Mesendoderm (in vitro differentiated cells): ENCODE results near the gene CTNND2.

ENCODE experiments used
- DNase-seq: peaks from one replicate; pipeline ENCODE4 v3.0.0; 2013
- H2AK5ac ChIP-seq: 2 replicates; pipeline ENCODE4 v1.6.1; 2013; ENCODE audit warnings: low read length, inconsistent platforms
- H2BK120ac ChIP-seq: 2 replicates; pipeline ENCODE4 v1.6.1; 2013; ENCODE audit warnings: low read depth, mild to moderate bottlenecking, low read length, moderate library complexity, mixed read lengths
- H2BK15ac ChIP-seq: replicated peaks from 2 replicates; pipeline ENCODE4 v1.6.1; 2013; ENCODE audit warnings: low read depth, mild to moderate bottlenecking, moderate library complexity
- H2BK5ac ChIP-seq: 2 replicates; pipeline ENCODE4 v1.6.1; 2013; ENCODE audit warnings: low read length, inconsistent platforms
- H3K18ac ChIP-seq: 2 replicates; pipeline ENCODE4 v1.6.1; 2013; ENCODE audit warnings: mild to moderate bottlenecking, low read length, mixed read lengths
- H3K23ac ChIP-seq: one replicate; pipeline ENCODE4 v1.6.1; 2013; ENCODE audit warnings: low read length
- H3K27ac ChIP-seq: 2 replicates; pipeline ENCODE4 v1.5.1; 2013; ENCODE audit warnings: low read depth, mild to moderate bottlenecking, inconsistent platforms, low read length, moderate library complexity
- H3K27me3 ChIP-seq: 2 replicates; pipeline ENCODE4 v1.6.1; 2013; ENCODE audit warnings: low read length, control low read depth, mild to moderate bottlenecking, inconsistent platforms; ENCODE audit not compliant: insufficient read depth, poor library complexity
- H3K36me3 ChIP-seq: 2 replicates; pipeline ENCODE4 v1.6.1; 2013; ENCODE audit warnings: low read length, inconsistent platforms; ENCODE audit not compliant: control insufficient read depth, insufficient read depth
- H3K4ac ChIP-seq: one replicate; pipeline ENCODE4 v1.6.1; 2013; ENCODE audit warnings: low read depth, mild to moderate bottlenecking, low read length, moderate library complexity
- H3K4me1 ChIP-seq: 2 replicates; pipeline ENCODE4 v1.6.1; 2013; ENCODE audit warnings: low read depth, low read length, inconsistent platforms; ENCODE audit not compliant: control insufficient read depth
- H3K4me2 ChIP-seq: 2 replicates; pipeline ENCODE4 v1.6.1; 2013; ENCODE audit warnings: low read length
- H3K4me3 ChIP-seq: 2 replicates; pipeline ENCODE4 v1.5.1; 2013; ENCODE audit warnings: mild to moderate bottlenecking, low read length
- H3K56ac ChIP-seq: one replicate; pipeline ENCODE4 v1.6.1; 2013; ENCODE audit warnings: low read length
- H3K79me1 ChIP-seq: 2 replicates; pipeline ENCODE4 v1.6.1; 2013; ENCODE audit warnings: low read length, inconsistent platforms
- H3K79me2 ChIP-seq: 2 replicates; pipeline ENCODE4 v1.6.1; 2013; ENCODE audit warnings: mild to moderate bottlenecking, low read length; ENCODE audit not compliant: control insufficient read depth, insufficient read depth
- H3K9ac ChIP-seq: 2 replicates; pipeline ENCODE4 v1.6.1; 2013; ENCODE audit warnings: low read length, inconsistent platforms
- H4K5ac ChIP-seq: one replicate; pipeline ENCODE4 v1.6.1; 2013; ENCODE audit warnings: low read length
- H4K8ac ChIP-seq: one replicate; pipeline ENCODE4 v1.6.1; 2013; ENCODE audit warnings: low read depth, mild to moderate bottlenecking, control low read depth, low read length, moderate library complexity
- WGBS: extraction: QIAGEN DNeasy Blood & Tissue Kit; methylation state at CpG from one replicate; pipeline ENCODE4 v1.1.7; 2013; ENCODE audit warnings: low lambda C conversion rate, missing lambda C conversion rate; ENCODE audit not compliant: insufficient coverage; ENCODE audit errors: extremely low coverage; 5-methylcytosine and 5-hydroxymethylcytosine counted together

The CTNND2 gene

DNA sequence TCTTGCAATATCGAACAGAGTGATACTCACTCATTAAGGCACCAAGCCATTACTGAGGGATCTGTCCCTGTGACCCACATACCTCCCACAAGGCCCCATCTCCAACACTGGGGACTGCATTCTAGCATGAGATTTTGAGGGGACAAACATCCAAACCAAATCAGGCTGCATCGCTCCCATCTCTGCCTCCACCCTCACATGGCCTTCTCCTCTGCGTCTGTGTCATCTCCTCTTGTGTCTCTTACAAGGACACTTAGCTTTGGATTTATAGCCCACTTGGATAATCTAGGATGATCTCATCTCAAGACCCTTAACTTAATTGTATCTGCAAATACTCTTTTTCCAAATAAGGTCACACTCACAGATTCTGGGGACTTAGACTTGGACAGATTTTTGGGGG, 858.8 kb downstream of the CTNND2 start:
- no peak overlapping the region for H2BK5ac ChIP-seq
- no peak overlapping the region for H2BK15ac ChIP-seq
- no peaks in the 10 kb centered on the region for H3K79me1 ChIP-seq
- no peak overlapping the region for H3K9ac ChIP-seq
- no peak overlapping the region for H3K4me2 ChIP-seq
- DNase-seq = no peak
- H3K27me3 ChIP-seq = no peaks in the 10 kb centered on the region
- no peak overlapping the region for H4K5ac ChIP-seq
- H2BK120ac ChIP-seq = no peak overlapping the region
- no peak overlapping the region for H3K18ac ChIP-seq
- H4K8ac ChIP-seq = no peak overlapping the region
- WGBS = no CpG with 5 or more reads among the region's 3 CpGs
- H3K36me3 ChIP-seq = no peaks in the 10 kb centered on the region
- no peak overlapping the region for H3K4me3 ChIP-seq
- H3K4me1 ChIP-seq = peaks cover 2% of the 10 kb centered on the region
- H3K79me2 ChIP-seq = no peaks in the 10 kb centered on the region
- H3K27ac ChIP-seq = no peak overlapping the region
- no peak overlapping the region for H3K23ac ChIP-seq
- no peak overlapping the region for H3K56ac ChIP-seq
- no peak overlapping the region for H3K4ac ChIP-seq
- H2AK5ac ChIP-seq = no peak overlapping the region

DNA sequence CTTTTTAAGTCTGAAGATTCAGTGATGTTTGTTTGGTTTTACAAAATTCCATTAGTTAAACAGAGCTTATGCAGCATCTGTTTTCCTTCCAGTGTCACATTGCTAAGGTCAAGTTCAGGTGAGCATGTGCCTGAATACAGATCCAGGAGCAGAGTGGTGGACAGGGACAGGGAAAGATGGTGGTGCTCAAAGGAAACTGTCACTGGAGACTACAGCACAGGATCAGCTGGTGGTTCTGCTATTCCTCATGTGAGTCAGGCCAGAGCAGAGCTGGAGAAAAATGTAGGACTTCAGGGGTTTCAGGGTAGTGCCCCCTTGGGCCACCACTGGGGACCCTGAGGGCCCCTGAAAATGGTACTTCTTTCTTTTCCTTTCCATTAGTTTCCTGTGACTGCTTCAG, 859.7 kb downstream of the CTNND2 start:
- Histone ChIP-seq H2BK120ac (no peak overlapping the region), H3K4me3 (no peak overlapping the region), H3K56ac (no peak overlapping the region), H2BK15ac (no peak overlapping the region), H4K5ac (no peak overlapping the region), H3K4me2 (no peak overlapping the region), H3K36me3 (no peaks in the 10 kb centered on the region), H3K18ac (no peak overlapping the region), H4K8ac (no peak overlapping the region), H3K23ac (no peak overlapping the region), H3K9ac (no peak overlapping the region), H3K4me1 (peaks cover 2% of the 10 kb centered on the region), H3K79me2 (no peaks in the 10 kb centered on the region), H3K27ac (no peak overlapping the region), H3K27me3 (no peaks in the 10 kb centered on the region), H3K79me1 (no peaks in the 10 kb centered on the region), H2AK5ac (no peak overlapping the region), H2BK5ac (no peak overlapping the region), H3K4ac (no peak overlapping the region)
- no peak for DNase-seq

DNA sequence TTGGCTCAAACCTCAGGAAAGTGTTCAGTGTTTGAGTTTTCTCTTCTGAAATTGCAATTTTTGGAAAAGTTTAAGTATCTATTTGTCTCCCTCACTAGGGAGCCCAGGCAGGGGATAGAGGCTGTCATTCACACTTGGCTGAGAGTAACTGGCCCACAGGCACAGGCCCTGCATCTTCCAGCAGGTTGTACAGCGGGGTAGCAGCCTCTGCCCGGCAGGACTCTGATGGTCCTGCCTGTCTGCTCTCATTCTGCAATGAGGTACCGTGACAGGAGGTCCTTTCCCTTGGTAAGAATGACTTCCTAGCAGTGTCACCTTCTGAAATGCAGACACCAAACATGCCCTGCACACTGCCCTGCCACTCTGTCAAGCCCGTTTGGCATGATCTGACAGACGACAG, 860.4 kb downstream of the CTNND2 start:
- Histone ChIP-seq H3K79me1 (no peaks in the 10 kb centered on the region), H3K4me1 (peaks cover 2% of the 10 kb centered on the region), H2BK15ac (no peak overlapping the region), H4K5ac (no peak overlapping the region), H3K4me2 (no peak overlapping the region), H2BK5ac (no peak overlapping the region), H3K36me3 (no peaks in the 10 kb centered on the region), H3K9ac (no peak overlapping the region), H4K8ac (no peak overlapping the region), H3K79me2 (no peaks in the 10 kb centered on the region), H3K27me3 (no peaks in the 10 kb centered on the region), H2BK120ac (no peak overlapping the region), H3K4me3 (no peak overlapping the region), H3K23ac (no peak overlapping the region), H2AK5ac (no peak overlapping the region), H3K4ac (no peak overlapping the region), H3K18ac (no peak overlapping the region), H3K27ac (no peak overlapping the region), H3K56ac (no peak overlapping the region)
- no peak for DNase-seq
- no CpG with 5 or more reads among the region's 5 CpGs for WGBS

DNA sequence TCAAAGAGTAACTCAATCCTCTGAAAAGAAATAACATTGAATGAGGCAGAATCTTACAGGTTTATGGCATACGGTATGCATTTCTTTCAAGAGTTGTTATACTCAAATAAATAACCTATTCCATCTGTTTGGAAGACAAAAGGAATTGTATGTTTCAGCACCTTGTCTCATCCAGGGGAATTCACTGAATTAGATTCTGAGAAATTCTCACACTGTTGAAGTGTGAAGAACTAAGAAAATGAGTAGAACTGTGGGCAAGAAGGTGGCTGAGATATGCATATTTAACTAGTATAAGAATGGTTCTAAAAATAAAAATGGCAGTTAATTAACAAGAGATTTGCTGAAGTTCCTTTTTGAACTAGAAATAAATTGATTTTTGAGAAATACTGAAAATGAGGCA, 863.9 kb downstream of the CTNND2 start:
- no peaks in the 10 kb centered on the region for H3K79me2 ChIP-seq
- H4K5ac ChIP-seq = no peak overlapping the region
- no peak overlapping the region for H2BK5ac ChIP-seq
- no peak overlapping the region for H4K8ac ChIP-seq
- H3K27me3 ChIP-seq = no peaks in the 10 kb centered on the region
- H3K79me1 ChIP-seq = no peaks in the 10 kb centered on the region
- no CpG with 5 or more reads among the region's 1 CpG for WGBS
- H3K56ac ChIP-seq = no peak overlapping the region
- H2BK120ac ChIP-seq = no peak overlapping the region
- H3K4me3 ChIP-seq = no peak overlapping the region
- no peaks in the 10 kb centered on the region for H3K36me3 ChIP-seq
- no peak overlapping the region for H2AK5ac ChIP-seq
- DNase-seq = no peak
- no peak overlapping the region for H3K4ac ChIP-seq
- H3K18ac ChIP-seq = no peak overlapping the region
- H3K23ac ChIP-seq = no peak overlapping the region
- H2BK15ac ChIP-seq = no peak overlapping the region
- H3K4me1 ChIP-seq = no peaks in the 10 kb centered on the region
- H3K9ac ChIP-seq = no peak overlapping the region
- no peak overlapping the region for H3K4me2 ChIP-seq
- no peak overlapping the region for H3K27ac ChIP-seq

DNA sequence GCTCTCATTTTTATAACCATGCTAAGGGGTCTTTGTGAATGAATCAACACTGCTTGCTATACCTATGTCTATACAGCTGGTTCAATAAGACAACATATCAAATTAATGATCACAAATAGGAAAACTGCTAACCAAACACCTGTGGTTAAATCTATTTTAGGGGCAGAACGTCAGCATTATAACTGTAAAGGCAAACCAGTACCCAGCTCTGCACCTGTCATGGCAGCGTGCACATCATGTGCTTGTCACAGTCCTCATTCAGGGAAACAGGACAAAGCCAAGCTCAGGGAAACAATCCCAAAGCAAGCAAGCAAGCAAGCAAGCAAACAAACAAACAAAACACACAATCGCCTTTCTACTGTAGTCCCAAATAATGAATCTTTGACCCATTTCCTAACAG, 865.5 kb downstream of the CTNND2 start:
- Histone ChIP-seq H3K9ac (no peak overlapping the region), H2BK15ac (no peak overlapping the region), H3K4ac (no peak overlapping the region), H3K79me1 (no peaks in the 10 kb centered on the region), H3K4me1 (no peaks in the 10 kb centered on the region), H3K79me2 (no peaks in the 10 kb centered on the region), H3K36me3 (no peaks in the 10 kb centered on the region), H3K56ac (no peak overlapping the region), H3K27ac (no peak overlapping the region), H3K4me3 (no peak overlapping the region), H2BK5ac (no peak overlapping the region), H3K23ac (no peak overlapping the region), H3K18ac (no peak overlapping the region), H3K27me3 (no peaks in the 10 kb centered on the region), H4K8ac (no peak overlapping the region), H2AK5ac (no peak overlapping the region), H4K5ac (no peak overlapping the region), H2BK120ac (no peak overlapping the region), H3K4me2 (no peak overlapping the region)
- no CpG with 5 or more reads among the region's 3 CpGs for WGBS
- no peak for DNase-seq

DNA sequence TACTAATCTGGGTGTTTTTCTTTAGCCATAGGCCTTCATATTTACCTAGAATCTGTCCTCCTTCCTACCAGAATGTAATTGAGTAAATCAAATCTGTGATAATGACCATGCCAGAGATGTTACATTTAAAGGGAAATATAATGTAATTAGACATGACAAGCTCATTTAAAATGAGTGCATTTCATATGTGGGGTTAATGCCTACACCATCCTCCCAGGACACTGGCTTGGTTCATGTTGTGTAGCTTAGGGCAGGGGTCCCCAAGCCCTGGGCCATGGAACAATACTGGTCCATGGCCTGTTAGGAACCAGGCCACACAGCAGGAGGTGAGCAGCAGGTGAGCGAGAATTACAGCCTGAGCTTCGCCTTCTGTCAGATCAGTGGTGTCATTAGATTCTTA, 866.3 kb downstream of the CTNND2 start:
- Histone ChIP-seq H2BK120ac (no peak overlapping the region), H3K4ac (no peak overlapping the region), H2BK15ac (no peak overlapping the region)

More for the DNA sequence above, 866.3 kb downstream of the CTNND2 start:
- no peaks in the 10 kb centered on the region for H3K36me3 ChIP-seq
- no peak overlapping the region for H4K8ac ChIP-seq
- no peak overlapping the region for H3K23ac ChIP-seq
- no peak overlapping the region for H3K56ac ChIP-seq
- DNase-seq = no peak
- H3K18ac ChIP-seq = no peak overlapping the region
- no peak overlapping the region for H4K5ac ChIP-seq
- no peaks in the 10 kb centered on the region for H3K27me3 ChIP-seq
- no CpG with 5 or more reads among the region's 2 CpGs for WGBS
- H3K4me3 ChIP-seq = no peak overlapping the region
- no peak overlapping the region for H3K4me2 ChIP-seq
- H3K27ac ChIP-seq = no peak overlapping the region
- H2BK5ac ChIP-seq = no peak overlapping the region
- H3K4me1 ChIP-seq = no peaks in the 10 kb centered on the region
- no peaks in the 10 kb centered on the region for H3K79me2 ChIP-seq
- H3K9ac ChIP-seq = no peak overlapping the region
- no peaks in the 10 kb centered on the region for H3K79me1 ChIP-seq
- no peak overlapping the region for H2AK5ac ChIP-seq
